Measurements from ENCODE around the gene AQP7.

DNA sequence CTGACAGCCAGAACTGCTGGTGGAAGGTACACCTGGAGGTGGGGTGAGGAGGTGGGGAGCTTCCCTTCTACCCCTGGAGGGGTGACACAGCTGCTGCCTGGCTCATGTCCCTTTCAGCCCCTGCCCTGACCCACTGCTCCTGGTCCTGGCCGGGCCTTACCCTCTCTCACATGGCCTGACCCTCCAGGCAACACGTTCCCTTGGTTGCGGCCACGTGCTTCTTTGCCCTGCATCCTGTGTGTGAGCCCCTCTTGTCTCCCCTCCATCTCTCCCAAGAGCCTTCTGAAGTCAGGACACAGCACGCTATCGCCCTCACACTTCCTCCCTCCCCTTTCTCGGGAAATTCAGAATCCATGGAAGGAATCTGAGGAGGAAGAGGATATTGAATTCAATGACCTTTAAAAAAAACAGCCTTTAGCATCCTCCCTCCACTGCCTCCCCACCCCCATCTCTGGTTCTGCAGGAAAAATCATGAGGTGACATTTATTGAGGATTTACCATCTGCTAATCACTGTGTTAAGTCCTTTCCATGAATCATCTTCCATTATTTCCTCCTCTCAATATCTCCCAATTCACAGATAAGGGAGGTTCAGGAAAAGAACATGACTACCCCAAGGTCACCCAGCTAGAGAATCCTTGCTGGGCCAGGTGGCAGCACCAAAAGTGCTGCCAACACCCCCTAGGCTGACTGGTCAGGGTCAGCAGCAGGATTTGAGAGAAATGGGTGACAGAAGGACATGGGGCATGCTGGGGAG is 36.7 kb upstream of the AQP7 start:
- no peak for TF ChIP-seq CTCF (conservative IDR thresholded peaks at IDR 0.05; ENCODE audit: low read length)
- TF ChIP-seq EZH2phosphoT487 (IDR thresholded peaks at IDR 0.05; ENCODE audit: borderline replicate concordance, low read depth, low read length), result no peak
